Mucosa of gallbladder (tissue), 1 donor: ENCODE data around the gene PPP3R1. TPM values are rescaled to one million over a fixed set of nuclear protein-coding genes. Genes with fewer than 3 reads are reported as not detected.
"Not testable (repeated sequence)": the region's sequence is repeated elsewhere in the genome, so short reads cannot be mapped to it uniquely, and the experiment has no call there.

ENCODE experiments used
- DNase-seq: peaks from one replicate; pipeline ENCODE4 v3.0.0-alpha.2; 2020; ENCODE audit warnings: low spot score
- total RNA-seq: library from RNA; stranded (reverse); gene quantifications from one replicate; pipeline ENCODE4 v1.2.1, GENCODE V29; 2021
- donor health status: DM: no; HTN: no; CAD: no.

The PPP3R1 gene
- total RNA-seq, 1 donor from 2014 or later = 47.7 TPM

- no peak for DNase-seq
Observed at GRCh38 chr2:68188831-68189230, 63.5 kb downstream of the PPP3R1 start.

GRCh38 chr2:68187329-68187728 is 65.0 kb downstream of the PPP3R1 start:
- DNase-seq = no peak

- DNase-seq = no peak
Observed at GRCh38 chr2:68185541-68186164, 66.7 kb downstream of the PPP3R1 start.

- DNase-seq = no peak
Observed at GRCh38 chr2:68182902-68183301, 69.4 kb downstream of the PPP3R1 start.

GRCh38 chr2:68178954-68179627 is 73.2 kb downstream of the PPP3R1 start:
- no peak for DNase-seq

GRCh38 chr2:68178432-68178831 is 73.9 kb downstream of the PPP3R1 start:
- DNase-seq = no peak

DNA sequence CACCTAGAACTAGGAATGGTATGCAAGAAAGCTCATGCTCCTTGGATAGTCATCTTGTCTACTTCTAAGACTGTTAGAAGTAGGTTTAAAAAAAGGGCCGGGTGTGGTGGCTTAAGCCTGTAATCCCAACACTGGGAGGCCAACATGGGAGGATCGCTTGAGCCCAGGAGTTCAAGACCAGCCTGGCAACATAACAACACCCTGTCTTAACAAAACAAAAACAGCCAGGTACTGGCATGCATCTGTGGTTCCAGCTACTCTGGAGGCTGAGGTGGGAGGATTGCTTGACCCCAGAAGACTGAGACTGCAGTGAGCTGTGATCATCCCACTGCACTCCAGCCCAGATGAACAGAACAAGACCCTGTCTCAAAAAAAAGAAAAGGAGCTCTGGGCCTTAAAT is 74.8 kb downstream of the PPP3R1 start:
- no peak for DNase-seq

- no peak for DNase-seq
Observed at GRCh38 chr2:68176657-68177056, 75.7 kb downstream of the PPP3R1 start.

DNA sequence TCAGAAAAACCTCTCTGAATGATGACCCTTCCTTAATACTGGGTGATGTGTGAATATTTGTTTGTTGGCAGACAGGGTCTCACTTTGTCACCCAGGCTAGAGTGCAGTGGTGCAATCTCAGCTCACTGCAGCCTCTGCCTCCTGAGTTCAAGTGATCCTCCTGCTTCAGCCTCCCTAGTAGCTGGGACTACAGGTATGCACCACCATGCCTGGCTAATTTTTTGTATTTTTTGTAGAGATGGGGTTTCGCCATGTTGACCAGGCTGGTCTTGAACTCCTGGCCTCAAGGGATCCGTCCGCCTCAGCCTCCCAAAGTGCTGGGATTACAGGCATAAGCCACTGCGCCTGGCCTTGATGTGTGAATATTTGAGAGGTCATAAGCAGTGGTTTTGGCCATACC is 77.1 kb downstream of the PPP3R1 start:
- not testable (repeated sequence) for DNase-seq

DNA sequence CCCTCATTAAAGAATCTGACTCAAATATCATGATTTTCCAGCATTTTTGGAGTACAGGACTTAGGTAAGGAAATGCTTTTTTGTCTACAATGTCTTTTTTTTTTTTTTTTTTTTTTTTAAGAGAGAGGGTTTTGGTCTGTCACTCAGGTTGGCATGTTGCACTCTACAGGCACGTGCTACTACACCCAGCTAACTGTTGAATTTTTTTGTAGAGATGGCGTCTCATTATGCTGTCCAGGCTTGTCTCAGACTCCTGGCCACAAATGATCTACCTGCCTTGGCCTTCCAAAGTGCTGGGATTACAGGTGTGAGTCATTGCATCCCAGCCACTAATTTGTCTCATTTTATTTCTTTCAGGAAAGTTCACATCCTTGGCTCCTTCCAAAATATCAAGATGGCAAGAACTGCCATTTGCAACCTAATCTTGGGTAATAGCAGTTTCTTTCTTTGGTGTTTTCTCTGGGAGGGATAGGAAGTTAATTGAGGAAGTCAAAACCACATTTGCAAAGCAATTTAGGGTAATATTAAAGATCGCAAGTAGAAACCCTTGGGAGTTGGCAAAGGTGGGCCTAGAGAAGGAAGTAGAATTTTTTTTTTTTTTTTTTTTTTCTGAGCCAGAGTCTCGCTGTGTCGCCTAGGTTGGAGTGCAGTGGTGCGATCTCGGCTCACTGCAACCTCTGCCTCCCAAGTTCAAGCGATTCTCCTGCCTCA is 79.2 kb downstream of the PPP3R1 start:
- DNase-seq = no peak

DNA sequence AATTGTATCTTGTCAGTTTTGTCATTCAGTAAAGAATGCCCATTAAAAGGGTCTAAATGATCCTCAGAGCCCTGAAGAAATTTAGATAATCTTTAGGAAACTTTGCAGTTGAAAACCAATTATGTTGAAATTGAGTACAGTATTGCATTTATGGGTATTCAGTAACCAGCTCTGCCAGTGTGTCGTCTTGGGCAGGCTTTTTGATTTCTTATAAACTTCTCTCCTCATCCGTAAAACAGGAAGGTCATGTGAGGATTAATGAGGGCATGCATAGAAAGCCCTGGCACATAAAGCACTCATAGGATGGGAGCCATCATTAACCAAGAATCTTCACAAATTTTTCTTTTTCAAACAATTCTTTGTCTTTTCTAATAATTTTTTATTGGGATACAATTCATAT is 79.8 kb downstream of the PPP3R1 start:
- DNase-seq = no peak

- DNase-seq = no peak
Observed at GRCh38 chr2:68171684-68172083, 80.6 kb downstream of the PPP3R1 start.

GRCh38 chr2:68171146-68171545 is 81.2 kb downstream of the PPP3R1 start:
- no peak for DNase-seq

DNA sequence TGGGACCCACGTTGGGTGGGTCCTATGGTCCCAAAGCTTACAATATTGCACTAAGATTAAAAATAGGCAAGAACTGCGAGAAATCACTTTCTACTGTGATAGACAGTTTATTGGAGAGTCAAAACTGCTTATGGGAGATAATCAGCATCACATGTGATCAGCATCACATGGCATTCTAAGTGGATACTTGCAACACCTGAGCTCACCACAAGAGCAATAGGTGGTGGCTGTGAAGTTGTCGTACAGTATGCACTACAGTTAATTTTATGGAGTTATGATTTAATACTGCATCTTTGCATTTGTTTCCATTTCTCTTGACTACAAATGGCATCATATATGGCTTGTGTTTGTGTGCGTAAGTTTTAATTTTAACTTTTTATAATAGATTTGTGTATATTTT is 83.0 kb downstream of the PPP3R1 start:
- no peak for DNase-seq

DNA sequence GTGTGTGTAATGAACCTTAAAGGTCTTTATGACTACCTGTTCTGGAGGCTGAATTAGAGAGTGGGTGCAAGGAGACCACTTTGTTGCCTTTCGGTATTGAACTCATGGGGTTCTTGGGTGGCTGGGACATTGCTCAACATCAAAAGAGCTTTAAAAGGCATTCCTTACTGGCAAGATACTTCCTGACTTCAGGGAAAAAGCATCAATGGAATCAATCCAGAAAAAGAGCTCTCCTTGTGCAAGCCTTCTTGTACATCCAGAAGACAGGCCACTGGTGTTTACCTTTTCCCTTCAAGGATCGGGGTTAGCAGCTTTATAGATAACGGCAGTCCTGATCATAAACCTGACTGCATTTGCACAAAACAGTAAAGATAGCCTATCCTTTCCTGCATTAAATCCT is 85.1 kb downstream of the PPP3R1 start:
- DNase-seq = no peak

DNA sequence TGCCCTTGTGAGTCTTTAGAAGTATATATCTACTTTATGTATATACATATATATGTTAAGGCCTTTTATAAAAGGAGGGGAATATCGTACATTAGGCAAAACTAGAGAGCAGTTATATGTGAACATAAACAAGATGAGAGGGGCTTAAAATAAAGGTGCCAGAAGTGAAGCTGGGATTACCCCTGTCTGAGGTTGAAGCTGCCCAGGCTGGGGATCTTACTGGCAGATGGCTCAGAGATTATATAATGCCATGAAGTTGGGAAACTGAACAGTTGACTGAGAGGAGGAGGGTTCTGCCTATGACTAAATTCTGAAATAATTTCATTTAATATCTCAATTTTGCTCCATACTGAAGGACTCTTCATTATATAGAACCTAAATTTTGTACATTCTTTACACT is 88.7 kb downstream of the PPP3R1 start:
- no peak for DNase-seq

DNA sequence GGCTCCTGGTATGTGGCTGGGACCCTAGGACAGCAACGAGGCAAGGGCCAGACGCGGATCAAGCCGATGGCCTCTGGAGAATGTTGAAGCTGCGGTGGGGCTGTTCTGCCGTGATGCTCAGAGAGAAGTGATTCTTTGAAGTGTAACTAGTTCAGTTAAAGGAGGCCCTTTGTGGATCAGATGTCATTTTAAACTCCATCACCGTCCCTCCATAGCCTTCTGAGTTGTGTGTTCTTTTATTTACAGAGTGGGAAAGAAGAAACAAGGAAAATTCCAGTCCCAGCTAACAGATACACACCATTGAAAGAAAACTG is 94.2 kb downstream of the PPP3R1 start:
- no peak for DNase-seq

- peak; percentile 95 for DNase-seq
Observed at GRCh38 chr2:68157402-68158133, 94.8 kb downstream of the PPP3R1 start, which contains the start of gene PNO1. Gene PNO1, plus strand, starts transcription at chr2:68157888. Its CDS starts 47 bp downstream, at chr2:68157935.

GRCh38 chr2:68157002-68157401 is 95.3 kb downstream of the PPP3R1 start:
- DNase-seq = no peak

DNA sequence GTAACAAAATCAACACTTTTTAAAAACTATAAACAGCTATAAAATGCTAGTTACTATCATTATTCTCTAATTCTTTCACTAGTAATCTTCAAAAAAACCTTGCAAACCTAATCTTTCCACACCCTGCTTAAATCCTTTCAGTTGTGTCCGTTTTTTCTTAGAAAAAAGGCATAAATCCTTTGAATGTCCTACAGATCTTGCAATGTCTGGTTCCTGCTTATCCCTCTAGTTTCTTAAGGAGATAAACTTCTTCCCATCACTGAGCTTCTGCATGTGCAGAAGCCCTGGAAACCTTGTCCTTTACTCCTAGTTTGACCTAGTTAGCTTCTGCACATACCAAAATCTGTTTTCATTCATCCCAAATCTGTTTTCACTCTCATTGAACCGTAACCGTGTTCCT is 95.9 kb downstream of the PPP3R1 start:
- no peak for DNase-seq

GRCh38 chr2:68155618-68156017 is 96.7 kb downstream of the PPP3R1 start:
- DNase-seq = no peak

DNA sequence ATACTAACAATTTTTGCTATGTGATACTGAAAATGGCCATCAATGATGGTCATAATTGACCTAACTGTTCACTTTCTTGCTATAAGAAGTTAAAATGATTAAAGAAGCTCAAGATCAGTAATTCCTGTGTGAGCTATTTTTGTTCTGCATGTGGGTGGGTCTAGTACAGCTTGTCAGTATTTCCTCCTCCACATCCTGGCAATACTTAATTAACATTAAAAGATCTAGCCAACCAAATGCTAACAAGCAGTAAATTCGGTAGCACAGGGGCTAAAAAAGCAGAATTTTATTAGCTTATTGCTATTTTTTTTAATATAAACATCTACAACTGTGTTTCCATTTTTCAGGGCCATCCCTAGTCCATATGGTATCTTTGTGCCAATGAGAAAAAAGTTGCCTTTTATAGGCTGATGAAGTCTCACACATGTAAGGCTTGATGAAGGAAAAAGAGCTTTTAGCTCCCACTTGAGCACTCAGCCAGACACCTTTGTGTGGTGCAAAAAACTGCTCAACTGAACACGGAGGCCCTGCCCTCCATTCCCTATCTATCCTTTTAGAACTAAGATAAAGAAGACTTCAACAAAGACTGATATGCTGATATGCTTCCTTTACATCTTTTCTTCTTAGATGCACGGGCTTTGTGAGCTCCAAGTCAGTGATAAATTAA is 99.5 kb downstream of the PPP3R1 start:
- no peak for DNase-seq
